GM19240 (cell line): ENCODE measurements around the gene MTUS2.
A peak's percentile ranks its signal among the peaks of the same experiment; 100 is the strongest.

Experiments
- DNase-seq: peaks from one replicate; pipeline ENCODE4 v3.0.0; 2011; ENCODE audit warnings: low spot score; ENCODE audit not compliant: insufficient read length

Gene MTUS2

DNA sequence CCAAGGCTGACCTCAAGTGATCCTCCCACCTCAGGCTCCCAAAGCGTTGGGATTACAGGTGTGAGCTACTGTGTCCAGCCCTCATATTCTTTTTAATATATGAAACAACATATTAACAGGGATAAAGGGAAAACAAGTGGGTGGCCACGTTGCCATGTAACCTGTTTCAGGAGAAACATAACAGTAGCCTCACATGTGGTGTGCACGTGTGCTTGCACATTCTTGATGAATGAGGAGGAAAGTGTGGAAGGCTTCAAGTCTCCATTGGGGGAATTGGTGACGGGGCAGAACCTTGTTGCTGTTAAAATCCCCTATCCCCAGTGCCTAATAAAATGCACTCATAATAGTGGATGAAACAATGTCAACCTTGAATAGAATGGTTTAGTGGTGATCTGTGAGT lies 202.3 kb downstream of the MTUS2 start:
- no peak for DNase-seq

GRCh38 chr13:29022968-29023367 lies 202.8 kb downstream of the MTUS2 start:
- no peak for DNase-seq

- DNase-seq = no peak
Measured at GRCh38 chr13:29024783-29025182, 204.6 kb downstream of the MTUS2 start.

GRCh38 chr13:29028868-29029267 lies 208.7 kb downstream of the MTUS2 start:
- no peak for DNase-seq

- DNase-seq = no peak
Measured at GRCh38 chr13:29038700-29039099, 218.6 kb downstream of the MTUS2 start.

GRCh38 chr13:29039212-29039611 lies 219.1 kb downstream of the MTUS2 start:
- DNase-seq = no peak

DNA sequence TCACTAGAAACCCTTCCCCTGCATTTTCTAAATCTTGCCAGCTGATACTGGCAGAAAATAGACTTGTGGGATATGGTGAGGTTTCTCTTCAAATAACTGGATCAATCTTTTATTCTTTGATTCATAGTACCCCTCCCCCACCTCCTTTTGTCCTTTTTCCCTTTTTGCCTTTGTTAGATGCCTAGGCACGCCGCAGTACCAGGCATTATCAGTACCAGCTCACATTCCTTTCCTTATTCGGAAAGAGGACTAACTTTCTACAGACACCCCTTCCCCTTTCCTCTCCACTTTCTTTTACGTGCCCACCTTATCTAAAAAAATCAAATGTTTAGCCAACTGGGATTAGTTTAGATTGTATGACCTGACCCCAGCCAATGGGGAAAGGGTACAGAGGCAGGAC lies 226.4 kb downstream of the MTUS2 start:
- no peak for DNase-seq

DNA sequence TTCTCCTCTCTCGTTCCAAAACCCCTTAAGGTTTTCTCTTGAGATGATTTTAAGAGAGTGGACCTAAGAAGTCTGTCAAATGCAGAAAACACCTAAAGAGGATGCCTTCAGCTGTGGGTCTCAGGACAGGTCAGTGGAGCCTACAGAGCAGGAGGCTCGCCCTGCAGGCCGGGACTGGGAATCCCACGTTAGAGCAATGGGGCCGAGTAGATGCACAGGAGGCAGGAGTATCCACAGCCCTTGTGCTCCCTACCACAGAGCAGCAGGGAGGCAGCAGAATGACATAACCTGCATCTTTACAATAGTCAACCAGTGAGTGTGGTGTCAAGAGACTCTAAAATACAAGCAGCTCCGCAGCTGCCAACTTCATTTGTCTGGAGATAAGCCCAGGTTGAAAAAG lies 229.4 kb downstream of the MTUS2 start:
- no peak for DNase-seq

- no peak for DNase-seq
Measured at GRCh38 chr13:29050719-29051118, 230.6 kb downstream of the MTUS2 start.

GRCh38 chr13:29059800-29060199 lies 239.7 kb downstream of the MTUS2 start:
- no peak for DNase-seq

GRCh38 chr13:29065142-29065541 lies 245.0 kb downstream of the MTUS2 start:
- no peak for DNase-seq

DNA sequence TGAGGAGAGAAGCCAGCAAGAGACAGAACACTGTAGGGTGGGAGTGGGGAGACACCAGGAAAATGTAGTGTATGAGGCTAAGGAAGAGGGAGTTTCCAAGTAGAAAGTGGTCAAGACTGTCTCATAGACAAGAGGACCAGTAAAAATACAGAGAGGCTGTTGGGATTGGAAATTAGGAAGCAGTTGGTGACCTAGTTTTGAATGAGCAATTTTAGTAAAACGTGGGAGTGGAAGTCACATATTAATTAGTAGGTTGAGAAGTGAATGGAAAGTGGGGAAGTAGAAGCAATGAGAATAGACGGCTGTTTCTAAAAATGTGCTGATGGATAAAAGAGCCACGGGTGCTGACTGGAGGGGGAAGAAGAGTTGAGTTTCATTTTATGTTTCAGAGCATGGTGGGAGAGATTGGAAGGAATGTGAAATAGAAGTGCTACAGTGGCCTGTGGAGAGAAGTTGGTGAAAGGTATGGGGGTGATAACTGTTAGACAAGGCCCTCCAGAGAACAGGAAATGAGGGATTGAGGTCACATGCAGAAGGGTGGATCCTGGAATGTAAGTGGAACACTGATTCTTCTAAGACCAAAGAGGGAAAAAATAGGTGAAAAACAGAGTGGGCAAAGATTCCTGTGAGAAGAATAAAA lies 247.3 kb downstream of the MTUS2 start:
- DNase-seq = no peak

- no peak for DNase-seq
Measured at GRCh38 chr13:29073755-29074154, 253.6 kb downstream of the MTUS2 start.

GRCh38 chr13:29077051-29077813 lies 257.1 kb downstream of the MTUS2 start:
- DNase-seq = no peak

GRCh38 chr13:29081036-29081435 lies 260.9 kb downstream of the MTUS2 start:
- peak; percentile 46 for DNase-seq

- DNase-seq = no peak
Measured at GRCh38 chr13:29081697-29082440, 261.7 kb downstream of the MTUS2 start.

- DNase-seq = no peak
Measured at GRCh38 chr13:29099781-29100406, 279.8 kb downstream of the MTUS2 start.

DNA sequence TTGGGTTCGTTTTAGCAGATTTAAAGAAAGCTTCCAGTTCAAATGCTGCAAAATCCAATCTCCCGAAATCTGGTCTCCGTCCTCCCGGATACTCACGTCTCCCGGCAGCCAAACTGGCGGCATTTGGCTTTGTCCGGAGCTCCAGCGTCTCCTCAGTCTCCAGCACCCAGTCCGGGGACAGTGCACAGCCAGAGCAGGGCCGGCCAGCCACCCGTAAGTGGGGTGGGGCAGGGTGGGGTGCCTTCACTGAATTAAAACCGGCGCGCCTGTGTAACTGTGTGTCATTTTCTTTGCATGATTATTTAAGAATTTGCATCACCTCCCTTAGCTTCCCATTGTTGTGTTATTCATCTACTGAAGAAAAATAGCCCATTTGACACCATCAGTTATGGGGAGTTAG lies 280.6 kb downstream of the MTUS2 start:
- no peak for DNase-seq

DNA sequence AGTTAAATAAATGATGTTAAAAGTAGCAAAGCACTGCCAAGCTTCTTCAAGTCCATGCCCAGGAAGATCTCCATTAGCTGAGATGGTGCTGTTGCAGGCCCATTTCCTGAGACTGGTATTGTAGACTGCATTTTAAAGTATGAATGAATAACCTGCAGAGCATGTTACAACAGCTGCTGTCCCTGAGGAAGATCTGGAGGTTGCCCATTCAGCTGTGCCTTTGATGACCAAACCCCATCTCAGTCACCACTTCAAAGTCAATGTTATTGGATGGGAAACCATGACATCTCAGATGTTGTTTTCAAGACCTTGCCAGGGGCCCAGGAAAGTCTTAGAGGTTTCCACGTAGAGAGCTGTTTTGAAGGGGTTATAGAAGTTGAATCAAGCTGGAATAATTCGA lies 281.3 kb downstream of the MTUS2 start:
- no peak for DNase-seq

GRCh38 chr13:29101905-29102304 lies 281.8 kb downstream of the MTUS2 start:
- no peak for DNase-seq

DNA sequence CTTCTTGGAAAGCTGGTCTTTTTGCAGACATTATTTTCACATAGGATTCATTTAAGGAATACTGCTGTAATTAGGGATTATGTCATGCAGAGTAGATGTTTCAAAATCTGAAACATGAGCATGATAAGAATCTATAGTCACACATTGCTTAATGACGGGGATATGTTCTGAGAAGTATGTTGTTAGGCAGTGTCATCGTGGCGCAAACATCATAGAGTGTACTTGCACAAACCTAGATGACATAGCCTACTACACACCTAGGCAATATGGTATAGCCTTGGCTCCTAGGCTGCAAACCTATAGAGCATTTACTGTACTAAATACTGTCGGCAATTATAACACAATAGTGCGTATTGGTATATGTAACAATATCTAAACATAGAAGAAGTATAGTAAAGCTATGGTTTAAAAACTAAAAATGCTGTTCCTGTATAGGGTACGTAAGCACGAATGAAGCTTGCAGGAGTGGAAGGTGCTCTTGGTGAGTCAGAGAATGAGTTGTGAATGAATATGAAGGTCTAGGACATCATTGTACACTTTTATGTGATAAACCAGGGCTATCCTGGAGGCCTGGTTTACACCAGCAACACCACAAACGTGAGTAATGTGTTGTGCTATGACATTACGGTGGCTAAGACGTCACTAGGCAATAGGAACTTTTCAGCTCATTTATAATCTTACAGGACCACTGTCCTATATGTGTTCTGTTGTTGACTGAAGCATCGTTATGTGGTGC lies 283.1 kb downstream of the MTUS2 start:
- no peak for DNase-seq
